Measurements from ENCODE around the gene PODNL1.
"Not testable (repeated sequence)": the region's sequence is repeated elsewhere in the genome, so short reads cannot be mapped to it uniquely, and the experiment has no call there.

Gene PODNL1

DNA sequence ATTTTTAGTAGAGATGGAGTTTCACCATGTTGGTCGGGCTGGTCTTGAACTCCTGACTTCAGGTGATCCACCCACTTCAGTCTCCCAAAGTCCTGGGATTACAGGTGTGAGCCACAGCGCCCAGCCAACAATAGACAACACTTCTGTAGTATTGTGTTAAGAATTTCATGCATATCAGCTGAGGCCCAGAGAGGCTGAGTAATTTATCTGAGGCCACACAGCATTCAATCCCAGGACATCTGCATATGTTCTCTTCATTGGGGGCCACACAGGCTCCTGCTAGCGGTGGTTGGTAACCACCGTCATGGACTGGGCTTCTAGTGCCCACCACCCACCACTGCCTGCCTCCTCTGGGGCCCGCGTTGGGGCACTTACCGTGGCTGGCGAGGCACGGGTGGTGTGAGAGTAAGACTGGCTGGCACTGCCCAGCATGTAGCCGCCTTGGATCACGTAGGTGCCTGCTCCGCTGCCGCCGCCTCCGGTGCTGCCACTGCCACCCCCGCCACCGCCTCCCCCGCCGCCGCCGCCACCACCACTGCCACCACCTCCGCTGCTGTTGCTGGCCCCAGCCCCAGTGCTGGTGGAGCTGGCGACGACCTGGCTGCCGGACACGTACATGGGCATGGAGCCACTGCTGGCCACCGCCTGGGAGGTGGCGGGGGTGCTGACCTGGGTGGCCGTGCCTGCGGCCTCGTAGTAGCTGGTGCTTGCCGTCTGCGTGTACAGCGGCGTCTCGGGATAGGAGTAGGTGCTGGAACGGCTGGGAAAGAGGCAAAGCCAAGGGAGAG lies 34.3 kb upstream of the PODNL1 start:
- no peak overlapping the region for H3K27ac ChIP-seq (ENCODE audit: low read depth, low read length)
- H3K27me3 ChIP-seq (ENCODE audit: insufficient read depth, low read length), result no peaks in the 10 kb centered on the region
- no peak overlapping the region for H2AFZ ChIP-seq (ENCODE audit: low read length, unreplicated experiment)
- H3K79me2 ChIP-seq (ENCODE audit: control insufficient read depth, insufficient read depth, low read length, unreplicated experiment), result no peaks in the 10 kb centered on the region
- H3K36me3 ChIP-seq (ENCODE audit: insufficient read depth, low read length), result no peaks in the 10 kb centered on the region
- no peak overlapping the region for H3K4me3 ChIP-seq (ENCODE audit: low read depth, low read length)
- no peaks in the 10 kb centered on the region for H3K4me1 ChIP-seq (ENCODE audit: control insufficient read depth, insufficient read depth, low read length, unreplicated experiment)

DNA sequence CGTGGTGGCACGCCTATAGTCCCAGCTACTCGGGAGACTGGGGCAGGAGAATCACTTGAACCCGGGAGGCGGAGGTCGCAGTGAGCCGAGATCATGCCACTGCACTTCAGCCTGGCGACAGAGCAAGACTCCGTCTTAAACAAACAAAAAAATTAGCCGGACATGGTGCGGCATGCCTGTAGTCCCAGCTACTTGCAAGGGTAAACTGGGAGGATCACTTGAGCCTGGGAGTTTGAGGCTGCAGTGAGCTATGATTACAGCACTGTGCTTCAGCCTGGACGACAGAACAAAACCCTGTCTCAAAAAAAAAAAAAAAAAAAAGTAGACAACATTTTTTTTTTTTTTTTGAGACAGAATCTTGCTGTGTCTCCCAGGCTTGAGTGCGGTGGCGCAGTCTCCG lies 33.7 kb upstream of the PODNL1 start:
- H3K79me2 ChIP-seq (ENCODE audit: control insufficient read depth, insufficient read depth, low read length, unreplicated experiment); H3K36me3 ChIP-seq (ENCODE audit: insufficient read depth, low read length); H3K27ac ChIP-seq (ENCODE audit: low read depth, low read length); H2AFZ ChIP-seq (ENCODE audit: low read length, unreplicated experiment); H3K4me1 ChIP-seq (ENCODE audit: control insufficient read depth, insufficient read depth, low read length, unreplicated experiment); H3K4me3 ChIP-seq (ENCODE audit: low read depth, low read length); H3K27me3 ChIP-seq (ENCODE audit: insufficient read depth, low read length): not testable (repeated sequence)

DNA sequence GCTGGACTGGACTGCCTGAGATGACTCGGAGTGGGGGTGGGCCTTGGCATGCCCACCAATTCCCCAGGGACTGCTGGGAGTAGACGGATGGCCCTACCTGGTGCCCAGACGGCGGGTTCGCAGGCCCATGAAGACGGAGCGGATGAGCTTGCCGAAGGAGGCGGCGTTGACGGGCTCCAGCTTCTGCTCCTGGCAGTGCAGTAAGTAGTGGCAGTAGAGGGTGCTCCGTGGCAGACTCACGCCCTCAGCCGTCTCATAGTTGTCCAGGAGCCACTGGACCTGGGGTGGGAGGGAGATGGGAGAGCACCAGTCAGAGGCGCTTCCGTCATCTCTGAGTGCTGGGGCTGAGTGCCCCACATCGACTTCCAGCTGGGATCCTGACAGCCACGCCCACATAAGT lies 31.7 kb upstream of the PODNL1 start:
- Histone ChIP-seq H3K79me2 (ENCODE audit: control insufficient read depth, insufficient read depth, low read length, unreplicated experiment) (no peaks in the 10 kb centered on the region), H2AFZ (ENCODE audit: low read length, unreplicated experiment) (no peak overlapping the region), H3K27ac (ENCODE audit: low read depth, low read length) (no peak overlapping the region), H3K36me3 (ENCODE audit: insufficient read depth, low read length) (no peaks in the 10 kb centered on the region), H3K4me1 (ENCODE audit: control insufficient read depth, insufficient read depth, low read length, unreplicated experiment) (no peaks in the 10 kb centered on the region), H3K27me3 (ENCODE audit: insufficient read depth, low read length) (no peaks in the 10 kb centered on the region), H3K4me3 (ENCODE audit: low read depth, low read length) (no peak overlapping the region)

DNA sequence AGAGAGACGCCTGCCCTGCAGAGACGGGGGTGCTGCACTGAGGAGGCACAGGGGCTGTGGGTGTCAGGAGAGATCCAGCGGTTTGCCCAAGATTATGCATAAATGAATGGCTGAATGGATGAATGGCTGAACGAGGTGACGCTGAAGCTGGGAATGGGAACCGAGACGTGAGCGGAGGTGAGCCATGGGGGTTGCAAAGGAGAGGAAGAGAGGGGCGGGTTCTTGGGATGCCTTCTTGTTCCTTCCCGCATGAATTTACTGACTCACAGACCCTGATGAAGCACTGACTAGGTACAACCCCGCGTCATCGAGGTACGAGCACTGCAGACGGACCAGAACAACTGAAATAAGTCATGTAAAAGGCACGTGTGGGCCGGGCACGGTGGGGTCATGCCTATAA lies 30.8 kb upstream of the PODNL1 start:
- H3K36me3 ChIP-seq (ENCODE audit: insufficient read depth, low read length), result no peaks in the 10 kb centered on the region

DNA sequence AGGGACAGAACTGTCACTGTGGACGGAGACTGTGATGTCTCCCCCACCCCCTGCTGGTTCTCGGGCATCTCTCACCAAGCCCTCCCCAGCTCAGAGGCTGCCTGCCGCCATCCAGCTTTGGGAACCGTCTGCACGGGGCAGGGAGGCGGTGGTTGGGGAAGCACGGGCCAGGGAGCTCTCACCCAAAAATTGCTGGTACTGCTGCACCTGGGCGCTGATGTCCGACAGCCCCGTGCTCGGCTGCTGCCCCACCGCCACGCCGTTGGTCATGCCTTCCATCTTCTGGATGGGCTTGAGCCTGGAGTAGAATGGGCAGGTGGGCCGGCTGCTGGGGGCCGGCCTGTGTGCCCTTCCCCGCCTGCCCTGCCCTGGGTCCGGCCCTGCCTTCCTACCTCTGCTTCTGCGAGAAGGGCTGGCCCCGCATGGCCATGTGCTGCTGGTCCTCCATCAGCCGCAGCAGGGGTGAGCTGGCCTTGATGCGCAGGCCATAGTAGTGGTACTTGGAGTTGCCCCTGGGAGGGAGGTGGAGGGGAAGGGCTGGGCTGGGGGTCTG lies 30.2 kb upstream of the PODNL1 start:
- H3K4me3 ChIP-seq (ENCODE audit: low read depth, low read length), result no peak overlapping the region
- H3K27me3 ChIP-seq (ENCODE audit: insufficient read depth, low read length), result no peaks in the 10 kb centered on the region
- H3K4me1 ChIP-seq (ENCODE audit: control insufficient read depth, insufficient read depth, low read length, unreplicated experiment), result no peaks in the 10 kb centered on the region
- no peaks in the 10 kb centered on the region for H3K36me3 ChIP-seq (ENCODE audit: insufficient read depth, low read length)
- H3K79me2 ChIP-seq (ENCODE audit: control insufficient read depth, insufficient read depth, low read length, unreplicated experiment), result no peaks in the 10 kb centered on the region
- no peak overlapping the region for H2AFZ ChIP-seq (ENCODE audit: low read length, unreplicated experiment)
- H3K27ac ChIP-seq (ENCODE audit: low read depth, low read length), result no peak overlapping the region

More for the DNA sequence above, 30.8 kb upstream of the PODNL1 start:
- Histone ChIP-seq H3K27me3 (ENCODE audit: insufficient read depth, low read length) (no peaks in the 10 kb centered on the region), H3K79me2 (ENCODE audit: control insufficient read depth, insufficient read depth, low read length, unreplicated experiment) (no peaks in the 10 kb centered on the region), H3K4me1 (ENCODE audit: control insufficient read depth, insufficient read depth, low read length, unreplicated experiment) (no peaks in the 10 kb centered on the region), H3K27ac (ENCODE audit: low read depth, low read length) (no peak overlapping the region), H2AFZ (ENCODE audit: low read length, unreplicated experiment) (no peak overlapping the region), H3K4me3 (ENCODE audit: low read depth, low read length) (no peak overlapping the region)

DNA sequence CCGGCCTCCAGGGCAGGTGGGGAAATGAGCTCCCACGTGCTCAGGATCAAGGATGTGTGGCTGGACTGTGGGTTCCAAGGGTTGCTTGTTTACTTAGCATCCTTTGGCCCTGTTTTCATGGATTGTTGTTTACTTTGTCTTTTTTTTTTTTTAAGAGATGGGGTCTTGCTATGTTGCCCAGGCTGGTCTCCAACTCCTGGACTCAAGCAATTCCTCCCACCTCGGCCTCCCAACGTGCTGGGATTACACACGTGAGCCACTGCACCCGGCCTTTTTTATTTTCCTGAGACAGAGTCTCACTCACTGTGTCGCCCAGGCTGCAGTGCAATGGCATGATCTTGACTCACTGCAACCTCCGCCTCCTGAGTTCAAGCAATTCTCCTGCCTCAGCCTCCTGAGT lies 29.0 kb upstream of the PODNL1 start:
- not testable (repeated sequence) for H3K27ac ChIP-seq (ENCODE audit: low read depth, low read length); H3K79me2 ChIP-seq (ENCODE audit: control insufficient read depth, insufficient read depth, low read length, unreplicated experiment); H3K36me3 ChIP-seq (ENCODE audit: insufficient read depth, low read length); H3K4me1 ChIP-seq (ENCODE audit: control insufficient read depth, insufficient read depth, low read length, unreplicated experiment); H2AFZ ChIP-seq (ENCODE audit: low read length, unreplicated experiment); H3K27me3 ChIP-seq (ENCODE audit: insufficient read depth, low read length); H3K4me3 ChIP-seq (ENCODE audit: low read depth, low read length)

DNA sequence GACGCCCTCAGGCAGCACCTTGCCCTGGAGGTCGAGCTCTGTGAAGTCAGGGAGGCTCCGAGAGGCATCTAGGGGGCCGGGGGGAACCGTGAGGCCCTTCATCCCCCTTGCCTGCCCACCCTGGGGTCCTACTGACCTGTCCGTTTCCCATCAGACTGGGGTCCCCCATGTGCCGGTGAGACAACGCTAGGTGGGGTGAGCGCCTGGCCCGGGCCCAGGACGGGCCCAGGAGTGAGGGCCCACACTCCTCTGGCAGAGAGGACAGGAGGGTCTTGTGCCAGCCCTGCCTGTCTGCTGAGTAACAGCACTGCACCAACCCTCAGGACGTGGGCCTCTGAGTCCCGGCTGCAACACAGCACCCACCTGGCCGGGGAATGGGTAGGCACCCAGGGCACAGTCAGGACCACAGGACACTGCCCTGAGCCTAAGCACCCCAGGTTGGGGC lies 28.5 kb upstream of the PODNL1 start:
- H3K27me3 ChIP-seq (ENCODE audit: insufficient read depth, low read length), result no peaks in the 10 kb centered on the region
- H2AFZ ChIP-seq (ENCODE audit: low read length, unreplicated experiment), result no peak overlapping the region
- no peak overlapping the region for H3K27ac ChIP-seq (ENCODE audit: low read depth, low read length)
- no peaks in the 10 kb centered on the region for H3K4me1 ChIP-seq (ENCODE audit: control insufficient read depth, insufficient read depth, low read length, unreplicated experiment)
- H3K4me3 ChIP-seq (ENCODE audit: low read depth, low read length), result no peak overlapping the region
- no peaks in the 10 kb centered on the region for H3K36me3 ChIP-seq (ENCODE audit: insufficient read depth, low read length)
- no peaks in the 10 kb centered on the region for H3K79me2 ChIP-seq (ENCODE audit: control insufficient read depth, insufficient read depth, low read length, unreplicated experiment)

DNA sequence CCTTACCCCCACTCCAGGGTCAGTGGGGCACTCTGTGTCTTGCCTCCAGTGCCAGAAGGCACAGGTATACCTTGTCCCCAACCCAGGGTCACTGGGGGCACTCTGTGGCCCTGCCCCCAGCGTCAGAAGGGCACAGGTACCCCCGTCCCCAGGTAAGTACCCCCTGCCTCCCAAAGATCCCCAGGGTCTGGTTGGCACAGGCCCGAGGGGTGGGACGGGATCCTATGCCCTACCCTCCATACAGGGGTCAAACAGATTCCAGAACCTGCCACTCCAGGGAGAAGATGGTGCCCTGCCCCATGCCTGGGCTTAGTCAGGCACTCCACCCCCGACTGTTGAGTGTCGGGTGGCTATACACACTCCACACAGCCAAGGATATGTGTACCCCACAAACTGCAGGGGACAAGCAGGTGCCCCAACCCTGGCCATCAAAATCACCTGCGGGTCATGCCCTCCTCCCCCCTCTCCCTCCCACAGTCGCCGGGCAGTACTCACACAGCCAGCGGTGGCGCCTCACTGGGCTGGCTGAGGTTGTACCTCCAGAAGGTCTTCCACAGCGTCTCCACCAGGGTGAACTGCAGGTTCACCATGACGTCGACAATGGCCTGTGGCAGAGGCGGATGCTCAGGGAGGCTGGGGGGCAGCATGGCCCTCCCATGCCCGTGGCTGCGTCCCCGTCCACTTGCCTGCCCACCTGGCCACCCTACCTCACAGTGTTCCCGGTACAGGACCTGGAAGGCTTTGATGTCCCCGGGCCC lies 27.9 kb upstream of the PODNL1 start:
- H3K4me1 ChIP-seq (ENCODE audit: control insufficient read depth, insufficient read depth, low read length, unreplicated experiment), result no peaks in the 10 kb centered on the region
- H3K27ac ChIP-seq (ENCODE audit: low read depth, low read length), result no peak overlapping the region
- no peaks in the 10 kb centered on the region for H3K36me3 ChIP-seq (ENCODE audit: insufficient read depth, low read length)
- no peak overlapping the region for H2AFZ ChIP-seq (ENCODE audit: low read length, unreplicated experiment)
- H3K4me3 ChIP-seq (ENCODE audit: low read depth, low read length), result no peak overlapping the region
- H3K27me3 ChIP-seq (ENCODE audit: insufficient read depth, low read length), result no peaks in the 10 kb centered on the region
- no peaks in the 10 kb centered on the region for H3K79me2 ChIP-seq (ENCODE audit: control insufficient read depth, insufficient read depth, low read length, unreplicated experiment)

DNA sequence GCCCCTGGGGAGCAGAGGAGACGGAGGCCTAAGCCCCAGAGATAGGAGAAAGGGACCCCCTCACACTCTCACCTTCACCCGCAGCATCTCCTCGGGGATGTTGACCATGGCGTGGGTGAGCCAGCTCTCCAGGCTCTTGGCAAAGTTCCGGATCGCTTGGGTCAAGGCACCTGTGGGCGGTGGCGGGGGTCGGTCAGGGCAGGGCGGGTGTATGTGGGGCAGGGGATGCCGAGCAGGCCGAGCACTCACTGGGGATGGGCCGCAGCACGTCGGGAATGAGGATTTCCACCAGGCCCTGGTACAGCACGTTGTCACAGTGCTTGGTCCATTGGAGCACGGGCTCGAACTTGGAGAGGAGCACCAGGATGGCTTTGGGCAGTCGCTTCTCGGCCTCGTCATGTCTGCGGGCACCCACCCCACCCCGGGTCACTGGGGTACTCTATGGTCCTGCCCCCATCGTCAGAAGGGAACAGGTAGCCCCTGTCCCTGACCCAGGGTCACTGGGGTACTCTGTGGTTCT lies 27.2 kb upstream of the PODNL1 start:
- Histone ChIP-seq H3K27ac (ENCODE audit: low read depth, low read length) (no peak overlapping the region), H2AFZ (ENCODE audit: low read length, unreplicated experiment) (no peak overlapping the region), H3K36me3 (ENCODE audit: insufficient read depth, low read length) (no peaks in the 10 kb centered on the region), H3K27me3 (ENCODE audit: insufficient read depth, low read length) (no peaks in the 10 kb centered on the region), H3K79me2 (ENCODE audit: control insufficient read depth, insufficient read depth, low read length, unreplicated experiment) (no peaks in the 10 kb centered on the region), H3K4me3 (ENCODE audit: low read depth, low read length) (no peak overlapping the region), H3K4me1 (ENCODE audit: control insufficient read depth, insufficient read depth, low read length, unreplicated experiment) (no peaks in the 10 kb centered on the region)

DNA sequence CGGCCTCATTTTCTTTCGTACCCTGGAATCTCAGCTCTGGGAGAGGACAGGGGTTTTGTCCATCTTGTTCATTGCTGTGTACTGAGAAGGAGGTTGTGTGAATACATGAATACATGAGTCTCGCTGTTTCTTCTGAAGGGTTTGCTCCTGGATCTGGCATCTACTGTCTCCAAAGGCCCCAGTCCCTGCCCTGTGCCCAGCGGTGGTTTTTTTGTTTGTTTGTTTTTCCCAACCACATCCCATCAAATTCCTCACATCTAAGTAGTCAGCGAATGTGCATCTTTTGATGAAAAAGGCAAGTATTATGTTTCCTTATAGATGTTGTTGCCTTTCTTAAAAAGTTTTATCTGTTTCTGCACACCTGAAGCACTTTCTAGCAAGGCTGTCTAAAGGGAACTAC lies 26.6 kb upstream of the PODNL1 start:
- Histone ChIP-seq H3K27me3 (ENCODE audit: insufficient read depth, low read length) (no peaks in the 10 kb centered on the region), H3K36me3 (ENCODE audit: insufficient read depth, low read length) (no peaks in the 10 kb centered on the region), H3K4me3 (ENCODE audit: low read depth, low read length) (no peak overlapping the region), H3K79me2 (ENCODE audit: control insufficient read depth, insufficient read depth, low read length, unreplicated experiment) (no peaks in the 10 kb centered on the region), H3K4me1 (ENCODE audit: control insufficient read depth, insufficient read depth, low read length, unreplicated experiment) (no peaks in the 10 kb centered on the region), H3K27ac (ENCODE audit: low read depth, low read length) (no peak overlapping the region), H2AFZ (ENCODE audit: low read length, unreplicated experiment) (no peak overlapping the region)

Data from ACC112 (cell line).